Epithelial cell of prostate (primary cell): ENCODE results near the gene IKBIP.
"Not testable (repeated sequence)": the region's sequence is repeated elsewhere in the genome, so short reads cannot be mapped to it uniquely, and the experiment has no call there.

ENCODE experiments used
- DNase-seq: peaks from one replicate; pipeline ENCODE4 v3.0.0-alpha.2; 2011; ENCODE audit warnings: low read depth, low spot score
- H3K27ac ChIP-seq: fragments of 450-650 bp; 2 replicates; pipeline ENCODE4 v1.5.1; 2017; ENCODE audit warnings: mild to moderate bottlenecking

IKBIP gene

GRCh38 chr12:98638009-98638408 lies 6.6 kb downstream of the IKBIP start:
- DNase-seq = no peak
- no peak overlapping the region for H3K27ac ChIP-seq

GRCh38 chr12:98637068-98637467 lies 7.5 kb downstream of the IKBIP start:
- DNase-seq = no peak
- peak overlapping the region; percentile 56 for H3K27ac ChIP-seq

- peak overlapping the region; percentile 56 for H3K27ac ChIP-seq
Measured at GRCh38 chr12:98635657-98636323, 8.8 kb downstream of the IKBIP start.

GRCh38 chr12:98618952-98619351 lies 25.6 kb downstream of the IKBIP start:
- DNase-seq = no peak
- no peak overlapping the region for H3K27ac ChIP-seq

More at GRCh38 chr12:98635657-98636323, 8.8 kb downstream of the IKBIP start:
- peak; percentile 43 for DNase-seq

DNA sequence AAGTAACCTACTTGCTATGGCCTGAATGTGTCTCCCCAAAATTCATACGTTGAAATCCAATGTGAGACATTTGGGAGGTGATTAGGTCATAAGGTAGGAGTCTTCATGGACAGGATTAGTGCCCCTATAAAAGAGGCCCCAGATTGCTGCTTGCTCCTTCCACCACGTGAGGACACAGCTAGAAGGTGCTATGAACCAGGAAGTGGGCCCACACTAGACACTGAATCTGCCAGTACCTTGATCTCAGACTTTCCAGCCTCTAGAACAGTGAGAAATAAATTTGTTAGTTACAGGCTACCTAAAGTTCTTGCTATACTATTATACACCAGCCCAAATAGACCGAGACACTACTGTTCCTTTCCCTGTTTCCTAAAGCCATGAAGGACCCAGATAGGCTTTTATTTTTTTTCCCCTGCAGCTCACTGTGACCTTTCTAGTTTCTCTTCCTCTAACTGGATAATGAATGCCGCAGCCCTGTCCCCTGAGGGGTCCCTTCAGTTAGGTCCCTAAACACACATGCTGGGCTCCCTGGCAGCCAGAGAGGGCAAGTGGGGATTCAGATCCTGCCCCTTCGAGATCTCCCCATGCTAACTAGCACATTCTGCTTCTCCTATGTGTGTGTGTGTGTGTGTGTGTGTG lies 31.8 kb downstream of the IKBIP start:
- no peak overlapping the region for H3K27ac ChIP-seq
- DNase-seq = no peak

DNA sequence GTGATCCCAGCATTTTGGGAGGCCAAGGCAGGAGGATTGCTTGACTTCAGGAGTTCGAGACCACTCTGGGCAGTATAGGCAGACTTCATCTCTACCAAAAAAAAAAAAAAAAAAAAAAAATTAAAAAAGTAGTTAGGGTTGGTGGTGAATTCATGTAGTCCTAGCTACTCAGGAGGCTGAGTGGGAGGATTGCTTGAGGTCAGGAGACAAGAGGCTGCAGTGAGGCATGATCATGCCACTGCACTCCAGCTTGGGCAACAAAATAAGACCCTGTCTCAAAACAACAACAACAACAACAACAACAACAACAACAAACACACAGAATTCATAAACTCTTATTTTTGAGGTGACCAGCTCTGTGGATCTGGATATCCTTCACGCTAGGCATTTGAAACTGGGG lies 34.0 kb downstream of the IKBIP start:
- DNase-seq = no peak
- H3K27ac ChIP-seq = no peak overlapping the region

DNA sequence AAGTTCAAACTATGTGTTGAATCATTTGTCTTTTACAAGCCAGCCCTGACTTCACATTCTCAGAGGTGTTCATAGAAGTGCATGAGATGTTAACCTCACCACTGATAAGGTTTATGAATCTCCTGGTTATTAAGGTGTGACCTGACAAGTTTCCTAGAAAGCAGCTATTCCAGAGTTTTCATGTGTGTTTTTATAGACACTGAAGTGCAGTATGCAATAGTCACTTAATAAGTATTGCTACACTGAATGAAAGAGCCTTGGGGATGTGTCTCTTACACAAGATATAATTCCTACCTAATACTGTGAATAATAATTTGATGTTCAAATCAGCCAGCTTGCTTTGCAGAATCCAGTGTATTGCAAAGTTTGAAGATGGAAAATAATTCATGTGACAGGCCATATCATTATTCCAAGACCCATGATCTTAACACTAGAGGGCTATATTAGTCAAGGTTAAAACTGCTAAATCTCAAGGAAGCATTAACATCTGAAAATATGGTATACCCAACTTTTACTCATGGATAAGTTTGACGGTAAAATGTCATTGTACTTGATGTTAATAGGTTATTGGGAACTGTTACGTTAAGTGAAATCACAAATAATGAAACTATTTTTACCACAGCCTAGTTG lies 38.1 kb downstream of the IKBIP start:
- H3K27ac ChIP-seq = no peak overlapping the region

GRCh38 chr12:98601924-98602323 lies 42.7 kb downstream of the IKBIP start:
- DNase-seq = no peak

More for the DNA sequence above, 38.1 kb downstream of the IKBIP start:
- no peak for DNase-seq

DNA sequence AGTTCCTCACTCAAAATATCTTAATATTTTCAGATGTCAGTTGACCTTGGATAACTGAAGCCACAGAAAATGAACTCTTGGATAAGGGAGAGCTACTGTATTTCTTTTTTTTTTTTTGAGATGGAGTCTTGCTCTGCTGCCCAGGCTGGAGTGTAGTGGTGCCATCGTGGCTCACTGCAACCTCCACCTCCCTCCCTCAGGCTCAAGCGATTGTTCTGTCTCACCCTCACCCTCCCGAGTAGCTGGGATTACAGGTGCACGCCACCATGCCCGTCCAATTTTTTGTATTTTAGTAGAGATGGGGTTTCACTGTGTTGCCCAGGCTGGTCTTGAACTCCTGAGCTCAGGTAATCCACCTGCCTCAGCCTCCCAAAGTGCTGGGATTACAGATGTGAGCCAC lies 47.3 kb downstream of the IKBIP start:
- not testable (repeated sequence) for DNase-seq, H3K27ac ChIP-seq

More at GRCh38 chr12:98601924-98602323, 42.7 kb downstream of the IKBIP start:
- H3K27ac ChIP-seq = no peak overlapping the region

GRCh38 chr12:98595243-98595988 lies 49.2 kb downstream of the IKBIP start:
- peak overlapping the region; percentile 83 for H3K27ac ChIP-seq

DNA sequence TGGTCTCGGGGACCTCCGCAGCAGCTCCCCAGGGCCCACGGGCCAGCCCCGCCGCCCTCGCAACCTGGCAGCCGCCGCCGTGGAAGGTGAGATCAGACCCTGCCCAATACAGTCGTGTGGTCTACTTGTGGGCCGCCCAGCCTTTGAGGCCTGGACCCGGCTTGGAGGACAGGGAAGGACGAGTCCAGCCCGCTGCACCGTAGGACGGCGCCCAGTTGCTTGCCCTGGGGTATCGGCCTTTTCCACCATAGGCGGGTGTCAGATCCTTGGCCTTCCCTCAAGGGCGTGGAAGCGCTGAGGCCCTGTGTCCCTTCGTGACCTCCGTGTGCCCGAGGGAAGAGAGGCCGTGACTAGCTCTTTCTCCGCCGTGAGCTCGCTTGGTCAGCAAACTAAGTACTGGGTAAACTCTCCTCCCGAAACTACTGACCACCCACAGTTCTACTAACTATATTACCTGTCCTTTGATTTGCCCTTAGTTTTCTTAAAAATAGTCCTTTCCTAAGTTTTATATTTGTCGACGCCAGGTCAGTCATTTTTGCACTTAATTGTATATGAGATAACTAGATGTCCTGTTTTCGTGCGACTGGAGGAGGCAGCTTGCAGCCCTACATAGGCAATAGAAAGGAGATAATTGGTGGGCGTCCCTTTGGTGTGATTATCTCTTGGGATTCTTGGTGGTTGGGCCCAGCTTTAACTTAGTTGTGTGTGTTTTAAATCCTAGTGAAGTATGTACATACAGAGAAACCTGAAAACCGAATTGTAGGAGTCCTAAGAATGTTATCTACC lies 50.3 kb downstream of the IKBIP start:
- DNase-seq = no peak
- peak overlapping the region; percentile 83 for H3K27ac ChIP-seq

More at GRCh38 chr12:98595243-98595988, 49.2 kb downstream of the IKBIP start:
- DNase-seq = no peak

DNA sequence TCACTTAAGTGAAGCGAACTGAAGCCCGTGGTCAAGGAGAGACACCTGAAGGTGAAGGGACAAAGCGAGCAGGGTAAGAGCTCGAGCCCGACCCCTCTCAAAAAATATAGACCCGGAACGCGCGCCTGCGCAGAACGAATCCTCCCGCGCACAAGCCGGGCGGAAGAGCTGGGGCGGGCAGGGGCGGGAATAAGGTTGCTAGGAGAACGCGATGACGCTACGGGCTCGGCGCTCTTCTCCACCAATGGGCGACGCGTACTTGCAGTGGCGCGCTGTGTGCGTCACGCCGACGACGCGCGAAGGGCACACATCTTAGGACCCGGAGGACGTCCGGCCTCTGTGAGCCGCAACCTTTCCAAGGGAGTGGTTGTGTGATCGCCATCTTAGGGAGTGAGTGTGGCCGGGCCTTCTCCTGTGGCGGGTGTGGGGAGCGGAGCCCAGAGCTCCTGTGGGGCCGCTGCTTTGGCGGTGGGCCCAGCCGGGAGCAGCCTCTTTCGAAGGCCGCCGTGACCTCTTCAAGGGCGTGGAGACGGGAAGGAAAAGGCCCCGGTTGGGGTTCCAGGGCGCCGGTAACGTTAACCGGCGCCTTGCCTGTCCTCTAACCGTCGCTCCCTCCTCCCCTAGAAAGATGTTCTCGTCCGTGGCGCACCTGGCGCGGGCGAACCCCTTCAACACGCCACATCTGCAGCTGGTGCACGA lies 51.1 kb downstream of the IKBIP start, which contains the start of gene SLC25A3:
Gene SLC25A3 (plus strand): TSS at position 336 of the 699 bp plus-strand sequence. CDS start 293 bp downstream, at position 629.
- peak; percentile 92 for DNase-seq
- H3K27ac ChIP-seq = peak within 1 kb of the TSS; percentile 83

DNA sequence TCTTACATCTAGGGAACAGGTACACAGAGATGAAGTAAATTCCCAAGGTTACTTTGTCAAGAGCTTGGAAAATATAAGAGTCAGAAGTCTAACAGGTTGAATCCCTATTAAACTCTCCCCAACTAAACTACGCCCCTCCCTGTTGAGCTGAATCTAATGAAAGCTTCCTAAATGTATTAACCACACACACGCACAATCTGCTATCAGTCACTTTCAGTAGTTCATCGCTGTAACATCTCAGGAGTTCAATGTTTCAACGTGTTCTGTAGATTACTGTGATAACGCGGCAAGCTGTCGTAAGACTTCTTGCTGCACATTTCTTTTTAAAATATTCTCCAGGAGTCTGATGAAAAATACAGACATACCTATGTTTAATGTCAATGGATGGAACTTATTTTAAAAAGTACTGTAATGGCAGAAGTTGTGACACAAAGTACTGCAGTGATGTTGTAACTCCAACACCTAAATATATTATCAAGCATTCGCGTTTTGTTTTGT lies 51.7 kb downstream of the IKBIP start:
- H3K27ac ChIP-seq = peak overlapping the region; percentile 83
- no peak for DNase-seq

DNA sequence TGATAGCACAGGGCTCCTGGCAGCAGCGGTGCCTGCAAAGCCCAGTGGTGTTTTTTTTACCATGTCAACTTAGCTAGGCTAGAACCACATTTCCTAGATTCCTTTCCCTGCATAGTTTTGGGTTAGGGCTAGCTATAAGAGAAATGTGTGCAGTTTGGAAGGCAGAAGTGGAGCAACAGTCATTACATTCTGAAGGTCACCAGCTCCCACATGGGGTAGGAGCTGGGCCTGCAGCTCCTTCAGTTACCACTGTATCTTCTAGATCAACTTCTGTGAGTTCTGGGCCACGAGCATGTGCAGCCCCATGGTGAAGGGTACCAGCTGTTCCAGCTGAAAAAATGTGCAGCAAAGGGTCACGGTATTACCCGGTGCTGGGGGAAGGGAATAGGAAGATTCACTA lies 53.4 kb downstream of the IKBIP start:
- no peak overlapping the region for H3K27ac ChIP-seq
- DNase-seq = no peak

GRCh38 chr12:98587084-98587483 lies 57.5 kb downstream of the IKBIP start:
- H3K27ac ChIP-seq = no peak overlapping the region

DNA sequence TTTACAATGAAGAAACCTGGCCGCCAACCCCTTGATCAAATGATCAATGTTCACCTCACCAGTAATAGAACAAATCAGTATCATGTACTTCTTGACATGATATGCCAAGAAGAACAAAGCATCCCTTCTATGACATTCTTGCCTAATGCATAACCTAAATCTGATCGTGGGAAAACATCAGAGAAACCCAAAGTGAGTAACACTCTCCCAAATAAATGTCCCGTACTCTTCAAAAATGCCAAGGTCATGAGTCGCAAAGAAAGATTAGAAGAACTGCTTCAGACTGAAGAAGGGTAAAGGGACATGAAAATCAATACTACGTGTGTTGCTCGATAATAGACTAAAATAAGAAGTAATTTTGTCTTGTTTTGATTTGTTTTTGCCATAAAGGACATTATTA lies 62.5 kb downstream of the IKBIP start:
- DNase-seq = no peak
- no peak overlapping the region for H3K27ac ChIP-seq

More at GRCh38 chr12:98587084-98587483, 57.5 kb downstream of the IKBIP start:
- no peak for DNase-seq

- no peak overlapping the region for H3K27ac ChIP-seq
- no peak for DNase-seq
Measured at GRCh38 chr12:98581101-98581500, 63.5 kb downstream of the IKBIP start.

DNA sequence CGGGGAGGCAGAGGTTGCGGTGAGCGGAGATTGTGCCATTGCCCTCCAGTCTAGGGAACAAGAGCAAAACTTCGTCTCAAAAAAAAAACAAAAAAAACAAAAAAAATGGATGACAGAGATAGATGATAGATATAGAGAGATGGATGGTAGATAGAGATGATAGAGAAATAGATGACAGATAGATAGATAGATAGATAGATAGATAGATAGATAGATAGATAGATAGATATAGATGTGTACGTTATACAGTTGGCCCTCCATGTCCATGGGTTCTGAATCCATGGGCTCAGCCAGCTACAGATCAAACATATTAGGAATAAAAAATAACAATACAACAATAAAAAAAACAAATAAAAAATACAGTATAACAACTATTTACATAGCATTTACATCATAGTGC lies 63.9 kb downstream of the IKBIP start:
- DNase-seq = no peak
- no peak overlapping the region for H3K27ac ChIP-seq

DNA sequence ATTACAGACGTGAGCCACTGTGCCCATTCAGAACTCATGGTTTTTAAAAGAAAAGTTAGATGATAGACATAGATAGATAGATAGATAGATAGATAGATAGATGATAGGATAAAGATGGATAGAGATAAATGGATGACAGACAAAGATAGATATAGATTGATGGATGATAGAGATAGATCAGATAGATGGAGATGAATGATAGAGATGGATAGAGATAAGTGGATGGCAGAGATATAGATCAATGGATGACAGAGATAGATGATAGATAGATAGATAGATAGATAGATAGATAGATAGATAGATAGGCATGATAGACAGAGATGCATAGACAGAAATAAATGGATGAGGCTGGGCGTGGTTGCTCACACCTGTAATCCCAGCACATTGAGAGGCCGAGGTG lies 64.8 kb downstream of the IKBIP start:
- no peak for DNase-seq
- H3K27ac ChIP-seq = no peak overlapping the region
